Measurements from ENCODE around the gene LCOR. TPM values are rescaled to one million over a fixed set of nuclear protein-coding genes. Genes with fewer than 3 reads are reported as not detected.

The LCOR gene
- total RNA-seq, 1 donor from 2014 or later: 31.3 TPM

- Histone ChIP-seq H3K9me3 (ENCODE audit: control insufficient read depth in 3 of 3, low read length in 3 of 3) (no peaks in the 10 kb centered on the region), H3K27ac (ENCODE audit: low read depth, low read length) (no peak overlapping the region), H3K27me3 (ENCODE audit: control insufficient read depth in 3 of 3, insufficient read depth in 3 of 3, low read length in 3 of 3) (no peaks in the 10 kb centered on the region), H3K36me3 (ENCODE audit: control insufficient read depth in 3 of 3, insufficient read depth in 3 of 3, low read length in 3 of 3) (peaks cover 0 to 3% (median 0%) of the 10 kb centered on the region in 3 donors), H3K4me1 (ENCODE audit: control insufficient read depth in 3 of 3, insufficient read depth in 3 of 3, low read length in 3 of 3) (peaks cover 0 to 5% (median 5%) of the 10 kb centered on the region in 3 donors), H3K9ac (ENCODE audit: low read depth in 1 of 3, low read length in 3 of 3) (no peak overlapping the region), H3K4me3 (ENCODE audit: low read length in 3 of 3) (no peak overlapping the region)
Observed at GRCh38 chr10:96904648-96905047, 72.5 kb downstream of the LCOR start.

GRCh38 chr10:96906864-96907263 lies 74.8 kb downstream of the LCOR start:
- no peak overlapping the region for H3K4me3 ChIP-seq (ENCODE audit: low read length in 3 of 3)
- peaks cover 2 to 10% (median 5%) of the 10 kb centered on the region in 3 donors for H3K4me1 ChIP-seq (ENCODE audit: control insufficient read depth in 3 of 3, insufficient read depth in 3 of 3, low read length in 3 of 3)
- H3K27ac ChIP-seq (ENCODE audit: low read depth, low read length): no peak overlapping the region
- no peaks in the 10 kb centered on the region for H3K9me3 ChIP-seq (ENCODE audit: control insufficient read depth in 3 of 3, low read length in 3 of 3)
- H3K9ac ChIP-seq (ENCODE audit: low read depth in 1 of 3, low read length in 3 of 3): no peak overlapping the region
- peaks cover 0 to 3% (median 0%) of the 10 kb centered on the region in 3 donors for H3K36me3 ChIP-seq (ENCODE audit: control insufficient read depth in 3 of 3, insufficient read depth in 3 of 3, low read length in 3 of 3)
- H3K27me3 ChIP-seq (ENCODE audit: control insufficient read depth in 3 of 3, insufficient read depth in 3 of 3, low read length in 3 of 3): no peaks in the 10 kb centered on the region

- peaks cover 10 to 22% (median 11%) of the 10 kb centered on the region in 3 donors for H3K4me1 ChIP-seq (ENCODE audit: control insufficient read depth in 3 of 3, insufficient read depth in 3 of 3, low read length in 3 of 3)
- no peaks in the 10 kb centered on the region for H3K9me3 ChIP-seq (ENCODE audit: control insufficient read depth in 3 of 3, low read length in 3 of 3)
- H3K9ac ChIP-seq (ENCODE audit: low read depth in 1 of 3, low read length in 3 of 3): no peak overlapping the region
- H3K36me3 ChIP-seq (ENCODE audit: control insufficient read depth in 3 of 3, insufficient read depth in 3 of 3, low read length in 3 of 3): peaks cover 0 to 3% (median 0%) of the 10 kb centered on the region in 3 donors
- no peak overlapping the region for H3K4me3 ChIP-seq (ENCODE audit: low read length in 3 of 3)
- H3K27me3 ChIP-seq (ENCODE audit: control insufficient read depth in 3 of 3, insufficient read depth in 3 of 3, low read length in 3 of 3): no peaks in the 10 kb centered on the region
- H3K27ac ChIP-seq (ENCODE audit: low read depth, low read length): no peak overlapping the region
Observed at GRCh38 chr10:96910488-96911395, 78.6 kb downstream of the LCOR start.

GRCh38 chr10:96912405-96912804 lies 80.3 kb downstream of the LCOR start:
- H3K4me3 ChIP-seq (ENCODE audit: low read length in 3 of 3): no peak overlapping the region
- peaks cover 13 to 26% (median 17%) of the 10 kb centered on the region in 3 donors for H3K4me1 ChIP-seq (ENCODE audit: control insufficient read depth in 3 of 3, insufficient read depth in 3 of 3, low read length in 3 of 3)
- no peaks in the 10 kb centered on the region for H3K27me3 ChIP-seq (ENCODE audit: control insufficient read depth in 3 of 3, insufficient read depth in 3 of 3, low read length in 3 of 3)
- H3K9me3 ChIP-seq (ENCODE audit: control insufficient read depth in 3 of 3, low read length in 3 of 3): no peaks in the 10 kb centered on the region
- H3K36me3 ChIP-seq (ENCODE audit: control insufficient read depth in 3 of 3, insufficient read depth in 3 of 3, low read length in 3 of 3): peaks cover 0 to 3% (median 0%) of the 10 kb centered on the region in 3 donors
- peak overlapping the region; percentile 12 for H3K27ac ChIP-seq (ENCODE audit: low read depth, low read length)
- peak overlapping the region in 1 of 3 donors; percentile 24 for H3K9ac ChIP-seq (ENCODE audit: low read depth in 1 of 3, low read length in 3 of 3)

GRCh38 chr10:96913906-96914305 lies 81.8 kb downstream of the LCOR start:
- no peak overlapping the region for H3K9ac ChIP-seq (ENCODE audit: low read depth in 1 of 3, low read length in 3 of 3)
- peaks cover 17 to 32% (median 18%) of the 10 kb centered on the region in 3 donors for H3K4me1 ChIP-seq (ENCODE audit: control insufficient read depth in 3 of 3, insufficient read depth in 3 of 3, low read length in 3 of 3)
- no peak overlapping the region for H3K27ac ChIP-seq (ENCODE audit: low read depth, low read length)
- H3K9me3 ChIP-seq (ENCODE audit: control insufficient read depth in 3 of 3, low read length in 3 of 3): no peaks in the 10 kb centered on the region
- H3K36me3 ChIP-seq (ENCODE audit: control insufficient read depth in 3 of 3, insufficient read depth in 3 of 3, low read length in 3 of 3): no peaks in the 10 kb centered on the region
- no peaks in the 10 kb centered on the region for H3K27me3 ChIP-seq (ENCODE audit: control insufficient read depth in 3 of 3, insufficient read depth in 3 of 3, low read length in 3 of 3)
- H3K4me3 ChIP-seq (ENCODE audit: low read length in 3 of 3): no peak overlapping the region

- peaks cover 18 to 27% (median 19%) of the 10 kb centered on the region in 3 donors for H3K4me1 ChIP-seq (ENCODE audit: control insufficient read depth in 3 of 3, insufficient read depth in 3 of 3, low read length in 3 of 3)
- peak overlapping the region; percentile 88 for H3K27ac ChIP-seq (ENCODE audit: low read depth, low read length)
Observed at GRCh38 chr10:96917628-96918027, 85.5 kb downstream of the LCOR start.

GRCh38 chr10:96918214-96919002 lies 86.3 kb downstream of the LCOR start:
- Histone ChIP-seq H3K9me3 (ENCODE audit: control insufficient read depth in 3 of 3, low read length in 3 of 3) (no peaks in the 10 kb centered on the region), H3K27ac (ENCODE audit: low read depth, low read length) (peak overlapping the region; percentile 88), H3K9ac (ENCODE audit: low read depth in 1 of 3, low read length in 3 of 3) (peak overlapping the region in 2 of 3 donors; percentile 23 to 50), H3K27me3 (ENCODE audit: control insufficient read depth in 3 of 3, insufficient read depth in 3 of 3, low read length in 3 of 3) (no peaks in the 10 kb centered on the region), H3K4me3 (ENCODE audit: low read length in 3 of 3) (peak overlapping the region in 1 of 3 donors; percentile 25), H3K36me3 (ENCODE audit: control insufficient read depth in 3 of 3, insufficient read depth in 3 of 3, low read length in 3 of 3) (no peaks in the 10 kb centered on the region), H3K4me1 (ENCODE audit: control insufficient read depth in 3 of 3, insufficient read depth in 3 of 3, low read length in 3 of 3) (peaks cover 22 to 24% (median 23%) of the 10 kb centered on the region in 3 donors)

More at GRCh38 chr10:96917628-96918027, 85.5 kb downstream of the LCOR start:
- Histone ChIP-seq H3K27me3 (ENCODE audit: control insufficient read depth in 3 of 3, insufficient read depth in 3 of 3, low read length in 3 of 3) (no peaks in the 10 kb centered on the region), H3K36me3 (ENCODE audit: control insufficient read depth in 3 of 3, insufficient read depth in 3 of 3, low read length in 3 of 3) (no peaks in the 10 kb centered on the region), H3K4me3 (ENCODE audit: low read length in 3 of 3) (peak overlapping the region in 1 of 3 donors; percentile 25), H3K9ac (ENCODE audit: low read depth in 1 of 3, low read length in 3 of 3) (peak overlapping the region in 1 of 3 donors; percentile 47), H3K9me3 (ENCODE audit: control insufficient read depth in 3 of 3, low read length in 3 of 3) (no peaks in the 10 kb centered on the region)

- H3K27ac ChIP-seq (ENCODE audit: low read depth, low read length): peak overlapping the region; percentile 88
- peaks cover 20 to 24% (median 20%) of the 10 kb centered on the region in 3 donors for H3K4me1 ChIP-seq (ENCODE audit: control insufficient read depth in 3 of 3, insufficient read depth in 3 of 3, low read length in 3 of 3)
- no peaks in the 10 kb centered on the region for H3K27me3 ChIP-seq (ENCODE audit: control insufficient read depth in 3 of 3, insufficient read depth in 3 of 3, low read length in 3 of 3)
Observed at GRCh38 chr10:96919785-96920430, 87.8 kb downstream of the LCOR start.

GRCh38 chr10:96921655-96922054 lies 89.6 kb downstream of the LCOR start:
- H3K4me1 ChIP-seq (ENCODE audit: control insufficient read depth in 3 of 3, insufficient read depth in 3 of 3, low read length in 3 of 3): peaks cover 20 to 24% (median 20%) of the 10 kb centered on the region in 3 donors
- no peaks in the 10 kb centered on the region for H3K9me3 ChIP-seq (ENCODE audit: control insufficient read depth in 3 of 3, low read length in 3 of 3)
- no peak overlapping the region for H3K4me3 ChIP-seq (ENCODE audit: low read length in 3 of 3)
- no peaks in the 10 kb centered on the region for H3K27me3 ChIP-seq (ENCODE audit: control insufficient read depth in 3 of 3, insufficient read depth in 3 of 3, low read length in 3 of 3)
- no peaks in the 10 kb centered on the region for H3K36me3 ChIP-seq (ENCODE audit: control insufficient read depth in 3 of 3, insufficient read depth in 3 of 3, low read length in 3 of 3)
- peak overlapping the region in 1 of 3 donors; percentile 1 for H3K9ac ChIP-seq (ENCODE audit: low read depth in 1 of 3, low read length in 3 of 3)
- H3K27ac ChIP-seq (ENCODE audit: low read depth, low read length): peak overlapping the region; percentile 80

More at GRCh38 chr10:96919785-96920430, 87.8 kb downstream of the LCOR start:
- H3K9ac ChIP-seq (ENCODE audit: low read depth in 1 of 3, low read length in 3 of 3): no peak overlapping the region
- H3K9me3 ChIP-seq (ENCODE audit: control insufficient read depth in 3 of 3, low read length in 3 of 3): no peaks in the 10 kb centered on the region
- H3K36me3 ChIP-seq (ENCODE audit: control insufficient read depth in 3 of 3, insufficient read depth in 3 of 3, low read length in 3 of 3): no peaks in the 10 kb centered on the region
- no peak overlapping the region for H3K4me3 ChIP-seq (ENCODE audit: low read length in 3 of 3)

Measured in skeletal muscle tissue (tissue), 4 donors.